Measurements from ENCODE around the gene PRPF19. TPM values are rescaled to one million over a fixed set of nuclear protein-coding genes. Genes with fewer than 3 reads are reported as not detected.

PRPF19 gene
- total RNA-seq, 8 experiments from 2014 or later = 58.6 to 136 (median 91.2) TPM

DNA sequence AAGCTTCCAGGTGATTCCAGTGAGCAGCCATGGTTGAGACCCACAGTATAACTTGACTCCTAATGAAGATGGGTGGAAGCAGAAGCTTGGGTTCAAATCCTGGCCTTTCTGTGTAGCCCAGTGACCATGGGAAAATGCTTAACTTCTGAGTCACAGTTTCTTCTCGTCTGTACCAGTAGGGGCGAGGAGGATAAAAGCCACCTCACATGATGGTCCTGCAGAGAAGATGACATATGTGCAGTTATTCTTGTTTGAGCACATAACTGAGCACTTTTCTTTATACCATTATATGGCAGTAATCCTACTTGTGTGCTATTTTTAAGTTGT is 12.5 kb upstream of the PRPF19 start:
- ATAC-seq (replicated peaks in 6 of 8) = peak in 2 of 8 experiments; percentile 3 to 6
- H3K4me1 ChIP-seq (replicated peaks in 1 of 2) = peaks cover 9 to 12% of the 10 kb centered on the region in 2 donors
- in situ Hi-C loops (cut with MboI; ENCODE audit: low pct_unique_long_range_greater_than_20kb in 2 of 9, low sequenced_read_pairs in 9 of 9, unreplicated experiment in 9 of 9) = loop anchor here in 2 of 9 experiments (10.0 kb wide), 1 partner anchor 206 kb away; no protein-coding TSS in a partner anchor
- WGBS, 10 experiments = 36 to 83% (median 80%) methylated on average over 1 to 2 of the region's 2 CpGs; no CpG with 5 or more reads in 5 of the 10 experiments
- no peak overlapping the region for H3K4me3 ChIP-seq
- H3K27ac ChIP-seq = no peak overlapping the region

DNA sequence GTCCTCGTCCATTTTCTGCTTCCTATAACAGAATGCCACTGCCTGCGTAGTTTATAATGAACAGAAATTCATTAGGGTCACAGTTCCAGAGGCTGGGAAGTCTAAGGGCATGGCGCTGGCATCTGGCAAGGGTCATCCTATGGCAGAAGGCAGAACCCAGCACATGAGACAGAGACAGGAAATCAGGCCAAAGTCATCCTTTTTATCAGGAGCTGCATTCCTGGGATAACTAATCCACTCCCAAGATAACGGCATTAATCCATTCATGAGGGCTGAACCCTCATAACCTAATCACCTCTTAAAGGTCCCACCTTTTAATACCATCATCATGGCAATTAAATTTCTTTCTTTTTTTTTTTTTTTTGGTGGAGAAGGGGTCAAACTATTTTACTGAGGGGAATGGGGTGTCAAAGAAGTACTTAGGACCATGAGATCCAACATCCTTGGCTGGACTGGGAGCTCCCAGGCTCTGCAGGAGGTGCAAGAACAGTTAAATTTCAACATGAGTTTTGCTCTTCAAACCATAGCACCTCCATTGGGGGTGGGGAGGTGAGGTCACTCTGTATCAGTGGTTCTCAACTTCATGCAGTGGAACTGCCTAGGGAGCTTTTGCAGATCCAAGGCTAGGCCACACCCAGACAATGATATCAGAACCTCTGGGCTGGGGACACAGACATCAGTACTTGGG is 12.0 kb upstream of the PRPF19 start:
- H3K4me3 ChIP-seq = no peak overlapping the region
- ATAC-seq (replicated peaks in 6 of 8) = peak in 1 of 8 experiments; percentile 1
- H3K27ac ChIP-seq = no peak overlapping the region
- in situ Hi-C loops (cut with MboI; ENCODE audit: low pct_unique_long_range_greater_than_20kb in 2 of 9, low sequenced_read_pairs in 9 of 9, unreplicated experiment in 9 of 9) = loop anchor here in 2 of 9 experiments (10.0 kb wide), 1 partner anchor 206 kb away; no protein-coding TSS in a partner anchor
- WGBS, 10 experiments = 65 to 100% (median 95%) methylated on average over 2 to 4 of the region's 4 CpGs; no CpG with 5 or more reads in 3 of the 10 experiments
- H3K4me1 ChIP-seq (replicated peaks in 1 of 2) = peaks cover 5 to 10% of the 10 kb centered on the region in 2 donors

DNA sequence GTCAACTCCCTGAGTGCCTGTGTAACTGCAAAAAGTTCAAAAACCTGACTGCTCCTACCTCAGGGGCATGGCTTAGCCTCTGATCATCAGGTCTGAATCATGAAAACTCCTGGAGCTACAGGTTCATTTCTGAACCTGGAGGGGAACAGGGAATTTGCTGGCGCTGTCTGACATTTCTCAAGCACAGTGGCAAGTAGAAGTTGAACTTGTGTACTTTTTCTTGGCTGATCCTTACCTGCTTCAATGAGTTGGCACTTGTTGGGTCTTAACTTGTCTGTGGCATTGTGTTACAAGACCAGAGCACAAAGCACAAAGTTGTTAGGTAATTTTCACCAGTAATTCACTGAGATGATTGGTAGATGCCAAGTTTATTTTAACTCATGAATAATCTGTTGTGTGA is 10.9 kb upstream of the PRPF19 start:
- H3K27ac ChIP-seq = no peak overlapping the region
- ATAC-seq (replicated peaks in 6 of 8) = no peak
- 86 to 100% (median 100%) methylated on average over 1 of the region's 1 CpG; no CpG with 5 or more reads in 4 of the 10 experiments for WGBS, 10 experiments
- peaks cover 15% of the 10 kb centered on the region in 2 donors for H3K4me1 ChIP-seq (replicated peaks in 1 of 2)
- in situ Hi-C loops (cut with MboI; ENCODE audit: low pct_unique_long_range_greater_than_20kb in 2 of 9, low sequenced_read_pairs in 9 of 9, unreplicated experiment in 9 of 9) = loop anchor here in 2 of 9 experiments (10.0 kb wide), 1 partner anchor 208 kb away; no protein-coding TSS in a partner anchor
- H3K4me3 ChIP-seq = no peak overlapping the region

DNA sequence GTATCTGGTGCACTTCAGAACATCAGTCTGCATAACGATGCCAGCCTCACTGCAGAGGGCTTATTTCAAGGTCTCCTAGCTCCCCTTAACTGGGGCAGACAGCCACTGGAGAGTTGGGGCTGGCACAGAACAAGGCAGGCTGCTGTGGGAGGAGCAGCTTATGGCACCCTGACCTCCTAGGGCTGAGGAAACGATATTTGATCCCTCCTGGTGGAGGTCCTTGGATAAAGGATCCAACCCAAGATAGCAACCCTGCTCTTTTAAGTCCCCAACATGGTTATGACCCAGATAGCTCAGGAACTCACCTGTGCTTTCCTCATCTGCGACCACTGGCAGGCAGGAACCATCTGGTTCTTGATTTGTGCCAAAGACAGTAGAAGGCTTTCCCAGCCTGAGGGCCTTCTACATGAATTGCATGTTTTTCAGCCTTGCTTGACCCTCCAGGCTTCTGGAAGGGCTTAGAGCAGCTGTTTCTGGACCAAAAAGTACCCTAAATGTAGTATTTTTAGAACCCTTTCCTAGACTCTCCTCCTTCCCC is 10.4 kb upstream of the PRPF19 start:
- in situ Hi-C loops (cut with MboI; ENCODE audit: low pct_unique_long_range_greater_than_20kb in 2 of 9, low sequenced_read_pairs in 9 of 9, unreplicated experiment in 9 of 9) = loop anchor here in 2 of 9 experiments (10.0 kb wide), 1 partner anchor 208 kb away; no protein-coding TSS in a partner anchor
- no peak overlapping the region for H3K27ac ChIP-seq
- H3K4me1 ChIP-seq (replicated peaks in 1 of 2) = peaks cover 15% of the 10 kb centered on the region in 2 donors
- H3K4me3 ChIP-seq = no peak overlapping the region
- ATAC-seq (replicated peaks in 6 of 8) = no peak
- 78 to 100% (median 86%) methylated on average over 1 to 2 of the region's 3 CpGs; no CpG with 5 or more reads in 5 of the 10 experiments for WGBS, 10 experiments

DNA sequence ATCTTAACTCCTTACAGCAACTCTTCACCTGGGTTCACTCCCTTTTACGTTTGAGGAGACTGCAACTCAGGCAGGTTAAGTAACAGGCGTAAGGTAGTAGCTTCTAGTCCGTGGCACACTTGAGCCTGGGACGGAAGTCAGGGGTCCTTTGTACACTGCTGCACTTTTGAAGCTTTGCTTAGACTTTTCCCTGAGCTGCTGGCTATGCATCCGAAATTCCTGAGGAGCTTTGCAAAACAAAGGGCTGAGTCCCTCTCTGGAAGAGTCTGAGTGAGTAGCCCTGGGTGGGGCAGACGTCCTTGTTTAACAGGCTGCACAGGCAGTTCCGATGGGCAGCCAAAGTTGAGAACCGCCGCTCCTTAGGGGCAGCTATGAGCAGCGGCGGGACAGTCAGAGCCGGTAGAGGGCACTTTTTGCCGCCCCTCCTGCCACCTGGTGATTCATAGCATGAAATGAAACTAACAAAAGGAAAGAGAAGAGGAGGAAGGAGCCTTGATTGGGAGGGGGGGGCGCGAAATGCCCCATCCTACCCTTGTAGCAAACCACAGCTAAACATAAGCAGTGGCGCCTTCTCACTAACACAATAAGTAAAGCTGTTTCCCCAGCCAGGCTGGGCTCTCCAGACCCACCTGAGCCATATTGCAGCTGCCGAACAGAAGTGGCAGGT is 9.0 kb upstream of the PRPF19 start:
- 0 to 20% (median 7%) methylated on average over 1 to 8 of the region's 17 CpGs; no CpG with 5 or more reads in 2 of the 10 experiments for whole genome bisulfite sequencing, 10 experiments
- in situ Hi-C loops (cut with MboI; ENCODE audit: low pct_unique_long_range_greater_than_20kb in 2 of 9, low sequenced_read_pairs in 9 of 9, unreplicated experiment in 9 of 9) = loop anchor here in 2 of 9 experiments (10.0 kb wide), 1 partner anchor 209 kb away; no protein-coding TSS in a partner anchor
- peak; percentile 19 to 63 (median 48) for ATAC-seq (replicated peaks in 6 of 8)
- H3K4me1 ChIP-seq (replicated peaks in 1 of 2) = peaks cover 15% of the 10 kb centered on the region in 2 donors
- peak overlapping the region; percentile 46 to 70 (median 62) for H3K4me3 ChIP-seq
- no peak overlapping the region for H3K27ac ChIP-seq

DNA sequence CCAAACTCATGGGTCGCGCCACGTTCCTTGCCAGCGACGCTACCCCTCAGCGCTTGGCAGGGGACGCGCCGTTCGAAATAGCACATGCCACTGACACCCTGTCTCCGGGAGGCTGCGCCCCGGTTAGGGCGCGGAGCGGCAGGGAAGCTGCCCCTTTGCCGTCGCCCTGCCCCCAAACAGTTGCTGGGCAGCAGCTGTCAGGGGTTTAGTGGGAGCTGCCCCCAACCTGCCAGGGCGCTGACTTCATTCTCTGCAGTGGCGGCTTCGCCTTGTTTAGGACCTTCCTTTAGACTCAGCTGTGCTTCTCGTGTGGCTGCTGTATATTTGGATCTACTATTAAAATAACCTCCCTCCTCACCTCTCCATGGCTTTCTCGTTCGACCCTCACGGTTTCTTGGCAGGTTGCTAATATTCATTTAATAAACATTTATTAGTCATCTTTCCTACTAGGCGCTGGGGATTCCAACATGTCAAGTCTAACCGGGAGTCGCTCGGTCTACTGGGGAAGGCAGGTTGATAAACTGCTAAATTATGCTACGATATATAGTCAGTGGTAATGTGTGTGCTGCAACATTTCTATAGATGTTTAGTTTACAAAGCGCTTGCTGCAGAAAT is 8.4 kb upstream of the PRPF19 start:
- peak overlapping the region; percentile 46 to 70 (median 62) for H3K4me3 ChIP-seq
- 0 to 4% (median 0%) methylated on average over 1 to 17 of the region's 31 CpGs; no CpG with 5 or more reads in 4 of the 10 experiments for WGBS, 10 experiments
- peak; percentile 4 to 47 (median 31) for ATAC-seq (replicated peaks in 6 of 8)
- peaks cover 15% of the 10 kb centered on the region in 2 donors for H3K4me1 ChIP-seq (replicated peaks in 1 of 2)
- H3K27ac ChIP-seq = no peak overlapping the region
- in situ Hi-C loops (cut with MboI; ENCODE audit: low pct_unique_long_range_greater_than_20kb in 2 of 9, low sequenced_read_pairs in 9 of 9, unreplicated experiment in 9 of 9) = loop anchor here in 2 of 9 experiments (10.0 kb wide), 1 partner anchor 210 kb away; no protein-coding TSS in a partner anchor

DNA sequence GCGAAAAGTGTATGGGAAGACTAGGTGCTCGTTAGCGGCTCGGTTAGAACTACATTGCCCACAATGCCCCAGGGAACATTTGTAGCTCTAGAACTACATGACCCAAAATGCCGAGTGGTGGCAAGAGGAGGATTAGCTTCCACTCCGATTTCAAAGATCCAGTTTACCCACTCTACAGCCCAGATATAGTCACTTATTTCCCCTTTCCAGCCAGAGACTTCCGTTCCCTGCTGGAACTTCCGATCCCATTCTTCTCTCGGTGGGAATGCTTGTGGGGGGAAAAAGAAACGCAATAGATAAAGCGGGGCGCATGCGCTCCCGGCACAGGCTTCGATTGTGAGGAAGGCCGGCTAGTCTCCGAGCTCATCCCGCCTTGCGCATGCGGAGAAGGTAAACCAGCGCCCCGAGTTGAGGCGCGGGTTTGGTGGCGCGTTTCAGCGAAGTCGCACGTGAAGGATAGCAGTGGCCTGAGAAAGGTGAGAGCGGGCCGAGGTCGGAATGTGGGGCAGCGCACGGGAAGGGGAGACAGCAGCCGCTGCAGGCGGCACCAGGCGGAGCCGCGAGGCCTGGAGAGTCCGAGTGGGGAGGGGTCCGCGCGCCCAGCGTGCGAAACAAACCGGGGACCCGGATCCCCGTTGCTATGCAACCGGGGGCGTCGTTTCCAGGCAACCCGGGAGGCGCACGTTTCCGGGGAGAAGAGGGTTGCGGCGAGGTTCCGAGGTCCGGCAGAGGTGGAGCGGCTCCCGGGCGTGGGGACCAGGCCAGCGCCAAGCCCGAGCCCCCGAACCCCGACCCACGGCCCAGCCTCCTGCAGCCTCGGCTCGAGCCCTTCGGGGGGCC is 7.6 kb upstream of the PRPF19 start, which contains the start of gene TMEM109:
TSS of gene TMEM109 (plus strand) at position 366 of the 840 bp plus-strand sequence. CDS start 5,536 bp downstream, outside the sequence.
- ATAC-seq (replicated peaks in 6 of 8) = peak; percentile 69 to 87 (median 80)
- in situ Hi-C loops (cut with MboI; ENCODE audit: low pct_unique_long_range_greater_than_20kb in 2 of 9, low sequenced_read_pairs in 9 of 9, unreplicated experiment in 9 of 9) = loop anchor here in 2 of 9 experiments (10.0 kb wide), 1 partner anchor 211 kb away; no protein-coding TSS in a partner anchor
- WGBS, 10 experiments = 0 to 6% (median 0%) methylated on average over 1 to 21 of the region's 70 CpGs; no CpG with 5 or more reads in 1 of the 10 experiments
- H3K4me1 ChIP-seq (replicated peaks in 1 of 2) = peaks cover 15% of the 10 kb centered on the region in 2 donors
- peak within 1 kb of the TSS; percentile 46 to 70 (median 62) for H3K4me3 ChIP-seq
- H3K27ac ChIP-seq = peak within 1 kb of the TSS; percentile 94 to 98

DNA sequence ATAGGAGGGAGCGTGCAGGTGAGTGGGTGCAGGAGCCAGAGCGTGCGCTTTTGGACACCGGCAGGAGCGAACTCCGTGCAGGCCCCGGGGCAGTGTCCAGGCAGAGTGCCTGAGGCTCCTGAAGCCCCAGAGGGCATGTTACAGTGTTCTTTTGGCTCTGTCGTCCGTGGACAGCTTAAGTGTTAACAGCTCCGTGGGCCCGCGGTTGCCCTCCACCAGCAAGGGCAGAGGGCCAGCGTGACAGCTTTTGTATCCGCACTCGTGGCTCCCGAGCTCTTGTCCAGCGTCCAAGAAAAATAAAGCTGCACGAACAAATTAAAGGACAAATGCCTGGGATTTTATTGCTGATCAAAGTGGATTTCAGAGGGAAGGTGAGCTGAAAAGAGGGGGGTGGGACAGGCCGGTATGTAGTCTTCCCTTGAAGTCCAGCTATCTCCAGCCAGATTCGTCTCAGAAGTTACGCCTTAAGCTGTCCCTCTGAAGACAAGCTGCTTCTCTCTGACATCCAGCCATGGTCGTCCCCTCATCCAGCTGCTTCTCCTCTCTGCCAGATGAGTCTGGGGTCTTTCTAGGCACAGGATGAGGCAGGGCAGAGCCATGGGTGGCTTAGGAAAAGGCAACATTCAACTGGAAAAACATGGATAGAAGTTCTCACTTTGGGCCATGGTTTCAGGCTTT is 6.6 kb upstream of the PRPF19 start:
- Histone ChIP-seq H3K27ac (peak overlapping the region; percentile 94 to 98), H3K4me3 (peak overlapping the region in 4 of 5 donors; percentile 46 to 70 (median 59)), H3K4me1 (replicated peaks in 1 of 2) (peaks cover 15% of the 10 kb centered on the region in 2 donors)
- in situ Hi-C loops (cut with MboI; ENCODE audit: low pct_unique_long_range_greater_than_20kb in 2 of 9, low sequenced_read_pairs in 9 of 9, unreplicated experiment in 9 of 9) = loop anchor here in 2 of 9 experiments (10.0 kb wide), 1 partner anchor 212 kb away; no protein-coding TSS in a partner anchor
- WGBS, 10 experiments = 56 to 100% (median 84%) methylated on average over 2 to 14 of the region's 22 CpGs; no CpG with 5 or more reads in 3 of the 10 experiments
- no peak for ATAC-seq (replicated peaks in 6 of 8)

DNA sequence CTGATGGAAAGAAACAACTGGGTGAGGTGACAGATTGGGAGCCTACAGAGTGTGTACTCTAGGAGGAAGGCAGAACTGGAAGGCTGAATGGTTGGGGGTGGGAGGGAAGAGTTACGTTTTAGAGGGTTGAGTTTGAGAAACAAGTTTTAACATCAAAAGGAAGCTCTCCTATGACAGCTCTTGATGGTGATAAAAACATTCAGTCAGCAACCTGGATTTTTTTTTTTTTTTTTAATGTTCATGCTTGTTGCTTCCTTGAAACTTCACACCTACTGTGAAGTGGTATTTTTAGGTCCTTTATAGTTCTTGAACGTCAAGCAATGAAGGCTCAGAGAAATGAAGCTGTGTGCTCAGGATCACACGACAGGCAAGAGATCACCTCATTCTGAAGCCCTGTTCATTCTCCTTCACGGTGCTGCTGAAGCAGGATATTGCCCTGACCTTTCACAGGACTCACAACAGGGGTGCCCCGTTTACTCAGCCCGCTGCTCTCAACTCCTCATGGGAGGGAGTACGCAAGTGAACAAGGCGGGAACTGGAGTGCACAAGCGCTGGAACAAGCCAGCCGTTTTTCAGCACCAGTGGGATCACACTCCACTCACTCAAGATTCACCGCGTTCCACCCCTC is 6.0 kb upstream of the PRPF19 start:
- in situ Hi-C loops (cut with MboI; ENCODE audit: low pct_unique_long_range_greater_than_20kb in 2 of 9, low sequenced_read_pairs in 9 of 9, unreplicated experiment in 9 of 9) = loop anchor here in 2 of 9 experiments (10.0 kb wide), 1 partner anchor 212 kb away; no protein-coding TSS in a partner anchor
- Histone ChIP-seq H3K27ac (no peak overlapping the region), H3K4me3 (no peak overlapping the region), H3K4me1 (replicated peaks in 1 of 2) (peaks cover 15% of the 10 kb centered on the region in 2 donors)
- no peak for ATAC-seq (replicated peaks in 6 of 8)
- 13 to 84% (median 66%) methylated on average over 1 to 11 of the region's 12 CpGs for WGBS, 10 experiments

DNA sequence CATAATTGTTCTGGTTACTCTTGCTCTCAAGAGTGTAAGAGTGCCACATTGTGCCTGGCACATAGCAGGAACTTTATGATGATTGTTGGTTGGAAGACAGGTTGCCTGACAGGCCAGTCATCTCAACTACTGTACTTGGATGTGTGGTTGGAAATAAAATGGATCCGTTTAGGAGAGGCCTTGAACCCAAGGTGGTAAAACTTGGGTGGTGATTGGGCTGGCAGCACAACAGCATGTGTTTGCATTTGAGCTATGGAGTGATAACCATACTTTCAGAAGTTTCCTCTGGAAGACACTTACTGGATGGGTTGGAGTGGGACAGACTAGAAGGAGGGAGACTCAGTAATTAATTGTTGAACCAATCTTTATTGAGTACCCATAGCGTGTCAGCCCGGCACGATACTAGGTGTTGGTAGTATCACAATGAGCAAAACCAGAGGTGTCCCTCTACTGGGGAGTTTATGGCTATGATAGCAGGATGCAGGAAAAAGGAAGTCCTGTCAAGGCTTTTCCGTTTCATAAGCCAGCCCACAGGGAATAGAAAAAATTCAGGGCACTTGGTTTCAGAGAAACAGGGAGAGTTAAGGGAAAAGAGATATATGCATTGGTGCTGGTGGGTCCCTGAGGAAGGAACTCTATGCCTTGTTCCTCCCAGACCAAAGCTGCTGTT is 4.5 kb upstream of the PRPF19 start:
- 32 to 100% (median 62%) methylated on average over 1 to 5 of the region's 5 CpGs; no CpG with 5 or more reads in 1 of the 10 experiments for WGBS, 10 experiments
- H3K27ac ChIP-seq = no peak overlapping the region
- H3K4me3 ChIP-seq = no peak overlapping the region
- in situ Hi-C loops (cut with MboI; ENCODE audit: low pct_unique_long_range_greater_than_20kb in 2 of 9, low sequenced_read_pairs in 9 of 9, unreplicated experiment in 9 of 9) = loop anchor here in 2 of 9 experiments (10.0 kb wide), 1 partner anchor 214 kb away; no protein-coding TSS in a partner anchor
- ATAC-seq (replicated peaks in 6 of 8) = no peak
- H3K4me1 ChIP-seq (replicated peaks in 1 of 2) = peaks cover 14 to 15% of the 10 kb centered on the region in 2 donors
